GM23338 (cell line): Measurements from ENCODE around the gene UBFD1. TPM values are rescaled to one million over a fixed set of nuclear protein-coding genes. Genes with fewer than 3 reads are reported as not detected.

Experiments
- ATAC-seq: fragments of 200-7000 bp; cut with Tn5 transposase; 3 replicates; pipeline ENCODE4 v1.9.1; 2020
- DNase-seq: peaks from one replicate; pipeline ENCODE4 v3.0.0-alpha.2; 2015; ENCODE audit warnings: low spot score
- H2AFZ ChIP-seq: fragments of 200-600 bp; sonication (generic); 2 replicates; pipeline ENCODE4 v1.8.0; 2016; ENCODE audit warnings: antibody characterized with exemption, mild to moderate bottlenecking, moderate library complexity
- H3F3A ChIP-seq: fragments of 200-600 bp; sonication (generic); replicated peaks from 2 replicates; pipeline ENCODE4 v1.8.0; 2017; ENCODE audit warnings: antibody characterized with exemption, mixed run types, low read depth
- H3K27ac ChIP-seq: fragments of 200-600 bp; sonication (generic); 2 replicates; pipeline ENCODE4 v1.6.1; 2016; ENCODE audit warnings: low read depth
- H3K27me3 ChIP-seq: fragments of 200-600 bp; sonication (generic); 2 replicates; pipeline ENCODE4 v1.8.0; 2016; ENCODE audit warnings: mild to moderate bottlenecking, mixed run types, moderate library complexity; ENCODE audit not compliant: insufficient read depth
- H3K36me3 ChIP-seq: fragments of 200-600 bp; sonication (generic); 2 replicates; pipeline ENCODE4 v1.8.0; 2016; ENCODE audit warnings: mild to moderate bottlenecking; ENCODE audit not compliant: insufficient read depth
- H3K4me1 ChIP-seq: fragments of 200-600 bp; sonication (generic); 2 replicates; pipeline ENCODE4 v1.8.0; 2016; ENCODE audit warnings: mild to moderate bottlenecking, moderate library complexity; ENCODE audit not compliant: insufficient read depth
- H3K4me2 ChIP-seq: fragments of 200-600 bp; sonication (generic); 2 replicates; pipeline ENCODE4 v1.7.1; 2017; ENCODE audit warnings: mixed run types
- H3K4me3 ChIP-seq: fragments of 200-600 bp; sonication (generic); 2 replicates; pipeline ENCODE4 v1.6.1; 2016; ENCODE audit warnings: mixed run types
- H3K79me2 ChIP-seq: fragments of 200-600 bp; sonication (generic); replicated peaks from 2 replicates; pipeline ENCODE4 v1.8.0; 2017; ENCODE audit warnings: mild to moderate bottlenecking; ENCODE audit not compliant: insufficient read depth
- H3K9me2 ChIP-seq: fragments of 200-600 bp; sonication (generic); 2 replicates; pipeline ENCODE4 v1.8.0; 2017; ENCODE audit not compliant: insufficient read depth
- H4K20me1 ChIP-seq: fragments of 200-600 bp; sonication (generic); replicated peaks from 2 replicates; pipeline ENCODE4 v1.8.0; 2017; ENCODE audit warnings: mild to moderate bottlenecking; ENCODE audit not compliant: insufficient read depth
- H3K27ac Mint-ChIP-seq: 2 replicates; pipeline ENCODE4 v1.8.0; 2020; ENCODE audit warnings: inconsistent platforms, mild to moderate bottlenecking, moderate library complexity, mixed read lengths
- H3K27me3 Mint-ChIP-seq: 3 replicates; pipeline ENCODE4 v1.8.0; 2022; ENCODE audit warnings: low read depth, mild to moderate bottlenecking, moderate library complexity, mixed read lengths, inconsistent platforms; ENCODE audit not compliant: insufficient read depth, poor library complexity
- H3K36me3 Mint-ChIP-seq: 3 replicates; pipeline ENCODE4 v1.8.0; 2021; ENCODE audit warnings: low read depth, mild to moderate bottlenecking, inconsistent platforms, moderate library complexity, mixed read lengths
- H3K4me1 Mint-ChIP-seq: 3 replicates; pipeline ENCODE4 v1.8.0; 2020; ENCODE audit warnings: mild to moderate bottlenecking, inconsistent platforms, mixed read lengths
- H3K4me3 Mint-ChIP-seq: 3 replicates; pipeline ENCODE4 v1.8.0; 2021; ENCODE audit warnings: moderate library complexity, mild to moderate bottlenecking, inconsistent platforms, mixed read lengths
- H3K9me3 Mint-ChIP-seq: 3 replicates; pipeline ENCODE4 v1.8.0; 2020; ENCODE audit warnings: moderate library complexity, mild to moderate bottlenecking, inconsistent platforms, mixed read lengths
- CREB1 ChIP-seq: fragments of 250-450 bp; sonication (Bioruptor Pico); IDR thresholded peaks from 2 replicates; pipeline ENCODE4 v1.5.0; 2020; ENCODE audit warnings: low read depth, mild to moderate bottlenecking, moderate library complexity
- EZH2 ChIP-seq: fragments of 200-600 bp; sonication (generic); IDR thresholded peaks from one replicate; pipeline ENCODE4 v1.8.0; 2017; ENCODE audit warnings: antibody characterized with exemption, mild to moderate bottlenecking, low read depth; ENCODE audit not compliant: unreplicated experiment
- EZH2phosphoT487 ChIP-seq: fragments of 200-600 bp; sonication (generic); IDR thresholded peaks from one replicate; pipeline ENCODE4 v1.8.1; 2018; ENCODE audit warnings: antibody characterized with exemption; ENCODE audit not compliant: unreplicated experiment
- JUNB ChIP-seq: IDR thresholded peaks from one replicate; pipeline ENCODE4 v1.6.1; 2016; ENCODE audit warnings: antibody characterized with exemption; ENCODE audit not compliant: unreplicated experiment
- NANOG ChIP-seq: IDR thresholded peaks from 2 replicates; pipeline ENCODE4 v1.6.1; 2016; ENCODE audit warnings: antibody characterized with exemption, borderline replicate concordance
- POLR2AphosphoS5 ChIP-seq: IDR thresholded peaks from 2 replicates; pipeline ENCODE4 v1.6.1; 2016; ENCODE audit warnings: antibody characterized with exemption, low read depth
- STAT1 ChIP-seq: IDR thresholded peaks from one replicate; pipeline ENCODE4 v1.6.1; 2016; ENCODE audit warnings: antibody characterized with exemption; ENCODE audit not compliant: unreplicated experiment
- ZNF114 ChIP-seq: fragments of 250-450 bp; sonication (Bioruptor Pico); IDR thresholded peaks from 2 replicates; pipeline ENCODE4 v1.5.0; 2020; ENCODE audit warnings: mild to moderate bottlenecking, moderate library complexity
- ZNF331 ChIP-seq: fragments of 250-450 bp; sonication (Bioruptor Pico); IDR thresholded peaks from 2 replicates; pipeline ENCODE4 v1.5.0; 2020; ENCODE audit warnings: low read depth, mild to moderate bottlenecking, moderate library complexity
- long read RNA-seq: library from polyadenylated mRNA; unstranded; transcript quantifications from one replicate; pipeline ENCODE4 v2.0.0, GENCODE V29; 2020; ENCODE audit not compliant: unreplicated experiment
- polyA plus RNA-seq: library from polyadenylated mRNA; unstranded; fragments of >200 nt; fragmentation: Nextera tagmentation; extraction: Ambion mirVana; gene quantifications from 2 replicates; pipeline ENCODE4 v1.2.1, GENCODE V29; 2016
- total RNA-seq: library from RNA; depleted of rRNA; stranded (reverse); fragments of >200 nt; shearing (Covaris generic); gene quantifications from 2 replicates; pipeline ENCODE4 v1.2.3, GENCODE V29; 2014; rRNA removed
- TF ChIP-seq, protein P1 (sequence below): fragments of 250-450 bp; sonication (Bioruptor Pico); IDR thresholded peaks from 2 replicates; pipeline ENCODE4 v1.5.0; 2020; ENCODE audit warnings: mild to moderate bottlenecking, moderate library complexity
- TF ChIP-seq, protein P2 (sequence below), 2 experiments: fragments of 200-600 bp in 1 of 2; sonication (generic) in 1 of 2; conservative IDR thresholded peaks; 2 replicates each; pipeline versions ENCODE4 v1.5.1 to v1.6.1; 2016 to 2017; ENCODE audit warnings: antibody characterized with exemption in 2 of 2, low read depth in 2 of 2, mild to moderate bottlenecking in 2 of 2, moderate library complexity in 1 of 2
- TF ChIP-seq, protein P3 (sequence below): IDR thresholded peaks from one replicate; pipeline ENCODE4 v1.6.1; 2018; ENCODE audit warnings: antibody characterized with exemption; ENCODE audit not compliant: unreplicated experiment

UBFD1 gene, protein sequence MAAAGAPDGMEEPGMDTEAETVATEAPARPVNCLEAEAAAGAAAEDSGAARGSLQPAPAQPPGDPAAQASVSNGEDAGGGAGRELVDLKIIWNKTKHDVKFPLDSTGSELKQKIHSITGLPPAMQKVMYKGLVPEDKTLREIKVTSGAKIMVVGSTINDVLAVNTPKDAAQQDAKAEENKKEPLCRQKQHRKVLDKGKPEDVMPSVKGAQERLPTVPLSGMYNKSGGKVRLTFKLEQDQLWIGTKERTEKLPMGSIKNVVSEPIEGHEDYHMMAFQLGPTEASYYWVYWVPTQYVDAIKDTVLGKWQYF
- 201 and 249 TPM in 2 replicates for total RNA-seq
- polyA plus RNA-seq: 27.7 and 28.5 TPM in 2 replicates
- long read RNA-seq, full-length matches to known transcripts: 13 of 22 reads
- long read RNA-seq, partial matches to known transcripts: 3 of 22 reads
- long read RNA-seq, other reads (novel, unspliced or antisense): 6 of 22 reads

GRCh38 chr16:23556881-23557778 lies at the start of gene UBFD1, which contains the start of gene EARS2:
Gene UBFD1, plus strand, starts transcription at chr16:23557727. Its CDS starts 16 bp downstream, at chr16:23557743.
Gene EARS2, minus strand, starts transcription at chr16:23557350. Its CDS starts 7 bp downstream, at chr16:23557343.
- Mint-ChIP-seq H3K4me1 (peaks cover 7% of the 10 kb centered on the region; the same call in 1 of the 3 replicates), H3K36me3 (peaks cover 42% of the 10 kb centered on the region), H3K27me3 (peaks cover 9% of the 10 kb centered on the region), H3K9me3 (peaks cover 3% of the 10 kb centered on the region; the same call in 1 of the 3 replicates), H3K27ac (peak within 1 kb of the TSS; percentile 94), H3K4me3 (peak within 1 kb of the TSS; percentile 94)
- H3F3A ChIP-seq: peaks cover 14% of the 10 kb centered on the region
- DNase-seq (peak; percentile 99), ATAC-seq (peak; percentile 96)
- H3K9me2 ChIP-seq: no peaks in the 10 kb centered on the region
- peaks cover 35% of the 10 kb centered on the region for H3K36me3 ChIP-seq
- peak within 1 kb of the TSS; percentile 83; the same call in 1 of the 2 replicates for H2AFZ ChIP-seq
- peaks cover 22% of the 10 kb centered on the region for H4K20me1 ChIP-seq
- H3K4me2 ChIP-seq: peak within 1 kb of the TSS; percentile 85
- H3K79me2 ChIP-seq: peaks cover 78% of the 10 kb centered on the region
- H3K27ac ChIP-seq: peak within 1 kb of the TSS; percentile 86
- H3K27me3 ChIP-seq: no peaks in the 10 kb centered on the region
- peak within 1 kb of the TSS; percentile 90 for H3K4me3 ChIP-seq
- H3K4me1 ChIP-seq: peaks cover 14% of the 10 kb centered on the region
- peak; percentile 61 for TF ChIP-seq POLR2AphosphoS5
- no peak; the same call in 1 of the 2 replicates for TF ChIP-seq ZNF114 (CRISPR knock-in tag)
- TF ChIP-seq NANOG: no peak
- TF ChIP-seq, protein P1, sequence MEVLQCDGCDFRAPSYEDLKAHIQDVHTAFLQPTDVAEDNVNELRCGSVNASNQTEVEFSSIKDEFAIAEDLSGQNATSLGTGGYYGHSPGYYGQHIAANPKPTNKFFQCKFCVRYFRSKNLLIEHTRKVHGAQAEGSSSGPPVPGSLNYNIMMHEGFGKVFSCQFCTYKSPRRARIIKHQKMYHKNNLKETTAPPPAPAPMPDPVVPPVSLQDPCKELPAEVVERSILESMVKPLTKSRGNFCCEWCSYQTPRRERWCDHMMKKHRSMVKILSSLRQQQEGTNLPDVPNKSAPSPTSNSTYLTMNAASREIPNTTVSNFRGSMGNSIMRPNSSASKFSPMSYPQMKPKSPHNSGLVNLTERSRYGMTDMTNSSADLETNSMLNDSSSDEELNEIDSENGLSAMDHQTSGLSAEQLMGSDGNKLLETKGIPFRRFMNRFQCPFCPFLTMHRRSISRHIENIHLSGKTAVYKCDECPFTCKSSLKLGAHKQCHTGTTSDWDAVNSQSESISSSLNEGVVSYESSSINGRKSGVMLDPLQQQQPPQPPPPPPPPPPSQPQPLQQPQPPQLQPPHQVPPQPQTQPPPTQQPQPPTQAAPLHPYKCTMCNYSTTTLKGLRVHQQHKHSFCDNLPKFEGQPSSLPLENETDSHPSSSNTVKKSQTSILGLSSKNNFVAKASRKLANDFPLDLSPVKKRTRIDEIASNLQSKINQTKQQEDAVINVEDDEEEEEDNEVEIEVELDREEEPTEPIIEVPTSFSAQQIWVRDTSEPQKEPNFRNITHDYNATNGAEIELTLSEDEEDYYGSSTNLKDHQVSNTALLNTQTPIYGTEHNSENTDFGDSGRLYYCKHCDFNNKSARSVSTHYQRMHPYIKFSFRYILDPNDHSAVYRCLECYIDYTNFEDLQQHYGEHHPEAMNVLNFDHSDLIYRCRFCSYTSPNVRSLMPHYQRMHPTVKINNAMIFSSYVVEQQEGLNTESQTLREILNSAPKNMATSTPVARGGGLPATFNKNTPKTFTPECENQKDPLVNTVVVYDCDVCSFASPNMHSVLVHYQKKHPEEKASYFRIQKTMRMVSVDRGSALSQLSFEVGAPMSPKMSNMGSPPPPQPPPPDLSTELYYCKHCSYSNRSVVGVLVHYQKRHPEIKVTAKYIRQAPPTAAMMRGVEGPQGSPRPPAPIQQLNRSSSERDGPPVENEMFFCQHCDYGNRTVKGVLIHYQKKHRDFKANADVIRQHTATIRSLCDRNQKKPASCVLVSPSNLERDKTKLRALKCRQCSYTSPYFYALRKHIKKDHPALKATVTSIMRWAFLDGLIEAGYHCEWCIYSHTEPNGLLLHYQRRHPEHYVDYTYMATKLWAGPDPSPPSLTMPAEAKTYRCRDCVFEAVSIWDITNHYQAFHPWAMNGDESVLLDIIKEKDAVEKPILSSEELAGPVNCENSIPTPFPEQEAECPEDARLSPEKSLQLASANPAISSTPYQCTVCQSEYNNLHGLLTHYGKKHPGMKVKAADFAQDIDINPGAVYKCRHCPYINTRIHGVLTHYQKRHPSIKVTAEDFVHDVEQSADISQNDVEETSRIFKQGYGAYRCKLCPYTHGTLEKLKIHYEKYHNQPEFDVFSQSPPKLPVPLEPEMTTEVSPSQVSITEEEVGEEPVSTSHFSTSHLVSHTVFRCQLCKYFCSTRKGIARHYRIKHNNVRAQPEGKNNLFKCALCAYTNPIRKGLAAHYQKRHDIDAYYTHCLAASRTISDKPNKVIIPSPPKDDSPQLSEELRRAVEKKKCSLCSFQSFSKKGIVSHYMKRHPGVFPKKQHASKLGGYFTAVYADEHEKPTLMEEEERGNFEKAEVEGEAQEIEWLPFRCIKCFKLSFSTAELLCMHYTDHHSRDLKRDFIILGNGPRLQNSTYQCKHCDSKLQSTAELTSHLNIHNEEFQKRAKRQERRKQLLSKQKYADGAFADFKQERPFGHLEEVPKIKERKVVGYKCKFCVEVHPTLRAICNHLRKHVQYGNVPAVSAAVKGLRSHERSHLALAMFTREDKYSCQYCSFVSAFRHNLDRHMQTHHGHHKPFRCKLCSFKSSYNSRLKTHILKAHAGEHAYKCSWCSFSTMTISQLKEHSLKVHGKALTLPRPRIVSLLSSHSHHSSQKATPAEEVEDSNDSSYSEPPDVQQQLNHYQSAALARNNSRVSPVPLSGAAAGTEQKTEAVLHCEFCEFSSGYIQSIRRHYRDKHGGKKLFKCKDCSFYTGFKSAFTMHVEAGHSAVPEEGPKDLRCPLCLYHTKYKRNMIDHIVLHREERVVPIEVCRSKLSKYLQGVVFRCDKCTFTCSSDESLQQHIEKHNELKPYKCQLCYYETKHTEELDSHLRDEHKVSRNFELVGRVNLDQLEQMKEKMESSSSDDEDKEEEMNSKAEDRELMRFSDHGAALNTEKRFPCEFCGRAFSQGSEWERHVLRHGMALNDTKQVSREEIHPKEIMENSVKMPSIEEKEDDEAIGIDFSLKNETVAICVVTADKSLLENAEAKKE: no peak
- TF ChIP-seq, protein P2, sequence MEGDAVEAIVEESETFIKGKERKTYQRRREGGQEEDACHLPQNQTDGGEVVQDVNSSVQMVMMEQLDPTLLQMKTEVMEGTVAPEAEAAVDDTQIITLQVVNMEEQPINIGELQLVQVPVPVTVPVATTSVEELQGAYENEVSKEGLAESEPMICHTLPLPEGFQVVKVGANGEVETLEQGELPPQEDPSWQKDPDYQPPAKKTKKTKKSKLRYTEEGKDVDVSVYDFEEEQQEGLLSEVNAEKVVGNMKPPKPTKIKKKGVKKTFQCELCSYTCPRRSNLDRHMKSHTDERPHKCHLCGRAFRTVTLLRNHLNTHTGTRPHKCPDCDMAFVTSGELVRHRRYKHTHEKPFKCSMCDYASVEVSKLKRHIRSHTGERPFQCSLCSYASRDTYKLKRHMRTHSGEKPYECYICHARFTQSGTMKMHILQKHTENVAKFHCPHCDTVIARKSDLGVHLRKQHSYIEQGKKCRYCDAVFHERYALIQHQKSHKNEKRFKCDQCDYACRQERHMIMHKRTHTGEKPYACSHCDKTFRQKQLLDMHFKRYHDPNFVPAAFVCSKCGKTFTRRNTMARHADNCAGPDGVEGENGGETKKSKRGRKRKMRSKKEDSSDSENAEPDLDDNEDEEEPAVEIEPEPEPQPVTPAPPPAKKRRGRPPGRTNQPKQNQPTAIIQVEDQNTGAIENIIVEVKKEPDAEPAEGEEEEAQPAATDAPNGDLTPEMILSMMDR (conservative IDR thresholded peaks at IDR 0.05; ENCODE audit: low read depth in 2 of 2): peak; percentile 58 to 82
- TF ChIP-seq EZH2: no peak
- TF ChIP-seq JUNB: no peak
- TF ChIP-seq CREB1 (CRISPR knock-in tag): peak; percentile 92
- TF ChIP-seq, protein P3, sequence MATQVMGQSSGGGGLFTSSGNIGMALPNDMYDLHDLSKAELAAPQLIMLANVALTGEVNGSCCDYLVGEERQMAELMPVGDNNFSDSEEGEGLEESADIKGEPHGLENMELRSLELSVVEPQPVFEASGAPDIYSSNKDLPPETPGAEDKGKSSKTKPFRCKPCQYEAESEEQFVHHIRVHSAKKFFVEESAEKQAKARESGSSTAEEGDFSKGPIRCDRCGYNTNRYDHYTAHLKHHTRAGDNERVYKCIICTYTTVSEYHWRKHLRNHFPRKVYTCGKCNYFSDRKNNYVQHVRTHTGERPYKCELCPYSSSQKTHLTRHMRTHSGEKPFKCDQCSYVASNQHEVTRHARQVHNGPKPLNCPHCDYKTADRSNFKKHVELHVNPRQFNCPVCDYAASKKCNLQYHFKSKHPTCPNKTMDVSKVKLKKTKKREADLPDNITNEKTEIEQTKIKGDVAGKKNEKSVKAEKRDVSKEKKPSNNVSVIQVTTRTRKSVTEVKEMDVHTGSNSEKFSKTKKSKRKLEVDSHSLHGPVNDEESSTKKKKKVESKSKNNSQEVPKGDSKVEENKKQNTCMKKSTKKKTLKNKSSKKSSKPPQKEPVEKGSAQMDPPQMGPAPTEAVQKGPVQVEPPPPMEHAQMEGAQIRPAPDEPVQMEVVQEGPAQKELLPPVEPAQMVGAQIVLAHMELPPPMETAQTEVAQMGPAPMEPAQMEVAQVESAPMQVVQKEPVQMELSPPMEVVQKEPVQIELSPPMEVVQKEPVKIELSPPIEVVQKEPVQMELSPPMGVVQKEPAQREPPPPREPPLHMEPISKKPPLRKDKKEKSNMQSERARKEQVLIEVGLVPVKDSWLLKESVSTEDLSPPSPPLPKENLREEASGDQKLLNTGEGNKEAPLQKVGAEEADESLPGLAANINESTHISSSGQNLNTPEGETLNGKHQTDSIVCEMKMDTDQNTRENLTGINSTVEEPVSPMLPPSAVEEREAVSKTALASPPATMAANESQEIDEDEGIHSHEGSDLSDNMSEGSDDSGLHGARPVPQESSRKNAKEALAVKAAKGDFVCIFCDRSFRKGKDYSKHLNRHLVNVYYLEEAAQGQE: no peak
- TF ChIP-seq ZNF331 (CRISPR knock-in tag): peak; percentile 36; the same call in 1 of the 2 replicates
- TF ChIP-seq EZH2phosphoT487: no peak
- TF ChIP-seq STAT1: no peak
